ENCODE results near the gene TMEM140.
"Not testable (repeated sequence)": the region's sequence is repeated elsewhere in the genome, so short reads cannot be mapped to it uniquely, and the experiment has no call there.

The TMEM140 gene

GRCh38 chr7:135147899-135148721, at the start of gene TMEM140:
TMEM140 (plus strand) TSS chr7:135148072; CDS start chr7:135164442, 16,370 bp downstream.
- DNase-seq, result peak; percentile 69

GRCh38 chr7:135098391-135098790, 49.5 kb upstream of the TMEM140 start:
- DNase-seq, result no peak

DNA sequence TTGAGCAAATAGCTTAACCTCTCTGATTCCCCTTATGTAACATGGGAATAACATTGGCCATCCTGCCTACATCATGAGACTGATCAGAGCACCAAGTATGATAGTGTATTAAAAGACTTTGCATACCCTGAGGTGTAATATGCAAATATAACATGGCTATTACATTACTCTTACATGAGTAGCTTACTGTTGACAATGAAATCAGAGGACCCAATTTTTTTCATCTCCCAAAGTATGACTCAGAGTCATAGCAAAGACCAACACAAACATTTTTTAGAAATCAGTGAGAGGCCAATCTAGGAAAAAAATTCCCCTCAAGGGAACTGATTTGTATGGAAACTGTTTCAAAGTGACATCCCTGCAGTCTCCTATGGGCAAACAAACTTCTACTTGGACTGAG, 47.0 kb upstream of the TMEM140 start:
- DNase-seq, result no peak

DNA sequence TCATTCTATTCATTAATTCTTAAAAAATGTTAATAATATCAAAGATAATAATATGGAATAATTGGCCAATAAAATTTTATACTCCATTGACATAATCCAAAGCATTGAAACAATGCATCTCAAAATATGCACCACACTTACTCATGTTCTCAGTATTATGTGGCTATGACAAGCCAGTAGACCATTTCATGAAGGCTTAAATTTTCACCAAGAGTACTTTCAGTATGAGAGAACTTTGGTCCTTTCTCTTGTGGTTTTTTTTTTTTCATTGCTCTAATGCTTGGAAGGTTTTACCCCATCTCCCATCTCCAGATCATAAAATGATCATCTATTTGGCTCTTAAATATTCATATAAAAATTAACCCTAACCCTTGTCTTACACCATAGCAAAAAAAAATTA, 45.5 kb upstream of the TMEM140 start:
- no peak for DNase-seq

- DNase-seq, result no peak
Observed at GRCh38 chr7:135109562-135109961, 38.3 kb upstream of the TMEM140 start.

DNA sequence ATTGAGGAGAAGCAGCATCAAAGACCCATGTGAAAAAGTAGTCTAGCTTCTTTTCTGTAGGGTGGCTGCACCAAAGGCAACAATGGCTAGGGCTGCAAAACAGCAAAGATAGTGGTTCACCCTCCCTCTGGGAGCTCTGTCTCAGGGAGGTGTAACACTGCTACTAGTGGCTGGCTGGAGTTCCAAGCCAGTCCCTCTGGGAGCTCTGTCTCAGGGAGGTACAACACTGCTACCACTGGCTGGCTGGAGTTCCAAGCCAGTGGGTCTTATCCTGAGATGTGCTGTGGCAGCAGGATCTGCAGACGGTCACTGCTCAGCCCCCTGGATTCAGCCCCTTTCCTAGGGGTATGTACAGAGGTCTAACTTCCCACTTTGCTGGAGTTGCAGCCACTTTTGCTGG, 37.9 kb upstream of the TMEM140 start:
- no peak for DNase-seq

DNA sequence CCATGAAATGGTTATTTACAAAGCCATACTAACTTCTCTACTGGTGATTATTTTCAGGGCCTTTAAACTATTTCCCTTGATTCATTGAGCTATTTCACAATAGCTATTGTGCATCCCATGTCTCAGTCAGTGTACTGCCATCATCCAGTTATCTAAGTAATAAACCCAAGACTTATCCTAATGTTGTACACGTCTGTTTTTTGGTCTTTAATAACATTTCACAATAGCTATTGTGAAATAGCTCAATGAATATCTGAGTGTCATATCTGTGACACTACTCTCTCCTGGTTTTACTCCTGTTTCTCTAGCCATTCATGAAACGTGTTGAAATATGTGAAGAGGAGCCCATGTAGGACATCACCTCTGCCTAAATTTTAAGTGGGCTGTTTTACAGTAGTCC, 36.5 kb upstream of the TMEM140 start:
- no peak for DNase-seq

DNA sequence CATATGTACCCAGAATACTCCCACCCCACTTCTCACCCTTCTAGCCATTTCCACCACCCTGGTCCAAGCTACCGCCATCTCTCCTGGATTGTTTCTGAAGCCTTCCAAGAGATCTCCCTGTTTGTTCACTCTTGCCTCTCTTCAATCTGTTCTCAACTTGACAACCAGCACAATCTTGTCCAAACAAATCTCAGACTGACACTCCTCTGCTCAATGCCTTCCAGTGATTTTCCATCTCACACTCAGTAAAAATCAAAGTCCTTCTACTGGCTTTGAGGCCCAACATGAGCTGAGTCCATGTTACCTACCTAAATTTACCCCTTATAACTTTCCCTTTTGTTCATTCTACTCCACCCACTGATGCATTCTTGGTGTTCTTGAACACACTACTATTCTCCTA, 33.2 kb upstream of the TMEM140 start:
- DNase-seq, result no peak

DNA sequence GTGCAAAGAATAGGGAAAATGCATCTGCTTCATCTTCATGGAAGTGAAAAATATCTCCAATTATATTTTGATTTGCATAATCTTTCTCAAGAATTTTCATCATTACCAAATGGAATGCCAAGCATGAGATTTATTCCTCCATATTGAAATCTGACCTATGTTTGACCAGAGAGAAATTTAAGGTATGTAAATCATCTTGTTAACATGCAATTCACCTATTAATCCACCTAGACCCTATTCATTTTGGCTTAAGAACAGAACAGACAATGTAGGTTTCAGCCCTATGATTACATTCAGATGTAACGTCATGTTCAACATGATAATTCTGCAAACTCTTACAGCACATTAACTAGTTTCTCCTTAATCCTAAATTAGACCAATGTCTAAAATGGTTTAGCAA, 30.8 kb upstream of the TMEM140 start:
- no peak for DNase-seq

DNA sequence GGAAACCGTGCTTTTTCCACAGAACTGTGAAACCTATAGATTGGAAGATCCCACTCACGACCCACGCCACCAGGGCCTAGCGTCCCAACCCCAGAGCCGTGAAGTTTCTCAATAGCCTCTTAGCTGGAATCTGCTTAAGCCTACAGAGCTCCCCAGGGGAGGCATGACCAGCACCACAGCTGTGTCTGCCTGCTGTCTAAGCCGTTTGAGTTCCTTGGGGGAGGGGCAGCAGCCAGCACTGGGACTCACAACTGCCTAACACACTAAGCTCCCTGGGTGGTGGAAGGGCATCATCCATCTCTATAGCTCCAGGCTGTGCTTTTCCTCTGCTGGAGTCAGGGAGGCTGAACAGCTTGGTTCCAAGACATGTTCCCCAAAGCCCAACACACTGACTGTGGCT, 26.0 kb upstream of the TMEM140 start:
- DNase-seq, result no peak

- not testable (repeated sequence) for DNase-seq
Observed at GRCh38 chr7:135124631-135125030, 23.2 kb upstream of the TMEM140 start.

- no peak for DNase-seq
Observed at GRCh38 chr7:135128931-135129330, 18.9 kb upstream of the TMEM140 start.

GRCh38 chr7:135129579-135129978, 18.3 kb upstream of the TMEM140 start:
- DNase-seq, result no peak

- no peak for DNase-seq
Observed at GRCh38 chr7:135143885-135144668, 3.8 kb upstream of the TMEM140 start.

DNA sequence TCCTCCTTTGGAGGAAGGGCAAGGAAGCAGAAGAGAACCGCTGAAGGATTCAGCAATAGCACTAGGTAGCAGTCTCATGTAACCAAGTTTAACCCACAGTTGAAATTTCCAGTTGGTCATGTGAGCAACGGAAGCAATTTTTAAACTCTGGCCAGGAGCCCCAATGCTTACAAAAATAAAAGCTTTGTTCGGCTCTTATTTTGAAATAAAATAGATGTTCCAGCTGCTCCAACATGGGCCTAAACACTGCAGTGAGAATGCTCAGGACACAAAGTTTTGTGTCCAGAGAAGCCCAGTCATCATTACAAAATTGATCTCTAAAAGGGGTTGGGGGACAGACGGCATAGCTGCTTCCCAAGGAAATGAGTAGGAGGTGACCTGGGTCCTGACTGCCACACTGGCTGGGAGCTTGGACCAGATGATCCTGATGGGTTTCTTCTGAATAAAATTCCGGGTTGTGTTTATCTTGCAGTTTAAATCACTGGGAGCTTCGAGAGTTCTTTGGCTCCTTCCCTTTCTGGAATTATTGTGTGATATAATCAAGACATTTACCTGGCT, 452 bp upstream of the TMEM140 start:
- peak; percentile 61 for DNase-seq

DNA sequence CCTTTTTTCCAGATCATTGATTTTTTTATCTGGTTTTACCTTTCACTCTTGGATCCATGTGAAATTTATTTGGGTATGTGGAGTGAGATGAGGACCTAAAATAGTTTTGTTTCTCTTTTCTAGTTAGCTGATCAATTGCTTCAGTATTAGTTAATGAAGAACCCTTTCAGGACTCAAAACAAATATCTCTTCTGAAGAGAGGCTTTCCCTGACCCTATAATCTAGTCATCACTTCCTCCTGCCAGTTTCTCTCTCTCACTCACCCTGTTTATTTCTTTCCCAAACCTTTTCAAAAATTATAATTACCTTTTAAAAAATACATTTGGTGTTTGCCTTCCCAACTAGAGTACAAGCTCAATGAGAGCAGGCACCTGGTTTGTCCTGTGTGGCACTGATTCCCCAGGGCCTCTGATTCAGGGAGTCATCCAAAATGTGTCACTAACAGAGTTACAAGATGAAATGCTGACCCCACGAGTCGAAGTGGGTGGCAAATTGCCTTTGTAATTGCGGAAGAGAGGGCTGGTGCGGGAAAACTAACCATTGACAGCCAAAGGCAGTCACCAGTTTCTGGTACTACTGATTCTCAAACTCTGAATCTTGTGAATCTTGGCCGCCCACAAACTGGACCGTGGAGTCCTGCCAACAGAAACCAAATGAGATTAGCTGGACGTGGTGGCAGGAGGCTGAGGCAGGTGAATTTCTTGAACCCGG, 2.4 kb downstream of the TMEM140 start:
- no peak for DNase-seq

GRCh38 chr7:135151132-135151531, 3.3 kb downstream of the TMEM140 start:
- DNase-seq, result no peak

DNA sequence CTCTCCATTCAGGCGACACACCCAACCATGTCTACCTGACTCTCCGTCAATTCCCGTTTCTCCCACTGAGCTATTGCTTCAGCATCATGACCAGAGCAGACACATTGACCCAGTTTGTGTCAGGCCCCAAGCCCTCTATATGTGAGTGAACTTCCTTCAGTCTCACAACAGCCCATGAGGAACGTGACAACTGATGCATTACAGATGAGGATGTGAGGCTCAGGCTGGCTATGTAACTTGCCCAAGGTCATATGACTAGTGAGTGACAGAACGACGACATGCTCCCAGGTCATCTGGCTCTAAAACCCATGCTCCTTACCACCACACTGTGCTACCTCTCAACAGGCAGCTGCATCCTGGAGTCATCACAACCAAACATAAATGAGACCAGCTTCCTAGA, 3.7 kb downstream of the TMEM140 start:
- DNase-seq, result no peak

- DNase-seq, result no peak
Observed at GRCh38 chr7:135152442-135152841, 4.6 kb downstream of the TMEM140 start.

- DNase-seq, result no peak
Observed at GRCh38 chr7:135154734-135155133, 6.9 kb downstream of the TMEM140 start.

GRCh38 chr7:135156290-135156689, 8.4 kb downstream of the TMEM140 start:
- no peak for DNase-seq

- DNase-seq, result no peak
Observed at GRCh38 chr7:135158141-135158655, 10.3 kb downstream of the TMEM140 start.

DNA sequence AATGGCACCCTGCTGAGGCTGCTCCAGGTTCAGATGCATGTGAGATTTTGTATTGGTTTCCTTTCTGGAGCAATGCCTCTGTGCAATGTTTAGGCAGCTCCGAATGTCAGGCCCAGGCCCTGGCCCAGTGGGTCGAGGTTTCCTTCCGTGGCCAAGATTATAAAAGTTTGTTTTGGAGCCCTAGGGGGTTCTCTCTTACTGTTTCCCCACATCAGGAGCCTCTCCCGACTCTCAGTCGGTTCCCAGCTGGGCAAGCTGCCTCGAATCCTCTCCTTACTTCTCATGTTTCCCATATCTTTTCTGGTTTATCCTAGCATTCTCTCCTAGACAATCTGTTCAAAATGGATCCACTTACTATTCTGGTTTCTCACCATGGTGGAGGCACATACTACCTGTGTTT, 11.0 kb downstream of the TMEM140 start:
- no peak for DNase-seq
